SK-N-SH treated with all-trans-retinoic acid at 6 μM for 48 hours (cell line): Measurements from ENCODE around the gene PRKCZ.

Source experiments
- ATAC-seq: fragments of 200-7000 bp; cut with Tn5 transposase; 3 replicates; pipeline ENCODE4 v1.9.1; 2020; ENCODE audit warnings: mild to moderate bottlenecking, moderate library complexity
- ARNTL ChIP-seq: fragments of 450-650 bp; formaldehyde crosslinking; IDR thresholded peaks from 2 replicates; pipeline ENCODE4 v1.5.0; 2020; ENCODE audit warnings: low read depth, mild to moderate bottlenecking, moderate library complexity, borderline replicate concordance
- CSDC2 ChIP-seq: fragments of 250-450 bp; sonication (Bioruptor Pico); IDR thresholded peaks from 2 replicates; pipeline ENCODE4 v1.5.0; 2020; ENCODE audit warnings: mild to moderate bottlenecking, moderate library complexity
- ESRRG ChIP-seq: fragments of 250-450 bp; sonication (Bioruptor Pico); IDR thresholded peaks from 2 replicates; pipeline ENCODE4 v1.6.1; 2021; ENCODE audit warnings: mild to moderate bottlenecking
- ISL1 ChIP-seq: fragments of 250-450 bp; sonication (Bioruptor Pico); IDR thresholded peaks from 2 replicates; pipeline ENCODE4 v2.1.2; 2022; ENCODE audit warnings: mild to moderate bottlenecking, moderate library complexity
- OSR1 ChIP-seq: fragments of 250-450 bp; sonication (Bioruptor Pico); IDR thresholded peaks from 2 replicates; pipeline ENCODE4 v1.8.0; 2022; ENCODE audit warnings: moderate library complexity, mild to moderate bottlenecking, inconsistent platforms
- PPARA ChIP-seq: fragments of 250-450 bp; sonication (Bioruptor Pico); IDR thresholded peaks from 2 replicates; pipeline ENCODE4 v1.5.0; 2020; ENCODE audit warnings: mild to moderate bottlenecking, borderline replicate concordance
- RARB ChIP-seq: fragments of 250-450 bp; sonication (Bioruptor Pico); IDR thresholded peaks from 2 replicates; pipeline ENCODE4 v1.8.0; 2021; ENCODE audit warnings: mild to moderate bottlenecking, moderate library complexity
- SNAI2 ChIP-seq: fragments of 250-450 bp; sonication (Bioruptor Pico); IDR thresholded peaks from 2 replicates; pipeline ENCODE4 v1.5.0; 2020; ENCODE audit warnings: mild to moderate bottlenecking, moderate library complexity
- TCF4 ChIP-seq: fragments of 250-450 bp; sonication (Bioruptor Pico); IDR thresholded peaks from 2 replicates; pipeline ENCODE4 v1.8.0; 2021; ENCODE audit warnings: mild to moderate bottlenecking, moderate library complexity, borderline replicate concordance
- TOX ChIP-seq: fragments of 250-450 bp; sonication (Bioruptor Pico); IDR thresholded peaks from 2 replicates; pipeline ENCODE4 v1.8.0; 2021; ENCODE audit warnings: mild to moderate bottlenecking, moderate library complexity, borderline replicate concordance
- ZC3H10 ChIP-seq: fragments of 250-450 bp; sonication (Bioruptor Pico); IDR thresholded peaks from 2 replicates; pipeline ENCODE4 v1.5.1; 2021; ENCODE audit warnings: mild to moderate bottlenecking, moderate library complexity
- ZFP3 ChIP-seq: fragments of 250-450 bp; sonication (Bioruptor Pico); IDR thresholded peaks from 2 replicates; pipeline ENCODE4 v1.5.0; 2020; ENCODE audit warnings: mild to moderate bottlenecking, moderate library complexity
- ZFP30 ChIP-seq: fragments of 450-650 bp; formaldehyde crosslinking; IDR thresholded peaks from 2 replicates; pipeline ENCODE4 v1.5.0; 2022; ENCODE audit warnings: mild to moderate bottlenecking, moderate library complexity
- ZNF565 ChIP-seq: fragments of 450-650 bp; formaldehyde crosslinking; conservative IDR thresholded peaks from 2 replicates; pipeline ENCODE4 v1.5.0; 2020; ENCODE audit warnings: low read depth, mild to moderate bottlenecking, moderate library complexity
- ZNF70 ChIP-seq: fragments of 450-650 bp; formaldehyde crosslinking; IDR thresholded peaks from 2 replicates; pipeline ENCODE4 v1.5.0; 2020; ENCODE audit warnings: mild to moderate bottlenecking, moderate library complexity
- ZNF8 ChIP-seq: fragments of 450-650 bp; formaldehyde crosslinking; IDR thresholded peaks from 2 replicates; pipeline ENCODE4 v1.5.0; 2020; ENCODE audit warnings: mild to moderate bottlenecking, moderate library complexity
- TF ChIP-seq, protein P1 (sequence below): fragments of 250-450 bp; sonication (Bioruptor Pico); IDR thresholded peaks from 2 replicates; pipeline ENCODE4 v1.8.0; 2021; ENCODE audit warnings: low read depth, mild to moderate bottlenecking, moderate library complexity, borderline replicate concordance
- TF ChIP-seq, protein P2 (sequence below): fragments of 250-450 bp; sonication (Bioruptor Pico); IDR thresholded peaks from 2 replicates; pipeline ENCODE4 v1.5.1; 2021; ENCODE audit warnings: mild to moderate bottlenecking, moderate library complexity
- TF ChIP-seq, protein P3 (sequence below): fragments of 250-450 bp; sonication (Bioruptor Pico); IDR thresholded peaks from 2 replicates; pipeline ENCODE4 v1.5.0; 2020; ENCODE audit warnings: mild to moderate bottlenecking, moderate library complexity
- TF ChIP-seq, protein P4 (sequence below): fragments of 250-450 bp; sonication (Bioruptor Pico); IDR thresholded peaks from 2 replicates; pipeline ENCODE4 v1.8.0; 2020; ENCODE audit warnings: mild to moderate bottlenecking, moderate library complexity, borderline replicate concordance
- TF ChIP-seq, protein P5 (sequence below): fragments of 250-450 bp; sonication (Bioruptor Pico); IDR thresholded peaks from 2 replicates; pipeline ENCODE4 v1.5.1; 2020; ENCODE audit warnings: low read depth, mild to moderate bottlenecking, moderate library complexity

Gene PRKCZ

DNA sequence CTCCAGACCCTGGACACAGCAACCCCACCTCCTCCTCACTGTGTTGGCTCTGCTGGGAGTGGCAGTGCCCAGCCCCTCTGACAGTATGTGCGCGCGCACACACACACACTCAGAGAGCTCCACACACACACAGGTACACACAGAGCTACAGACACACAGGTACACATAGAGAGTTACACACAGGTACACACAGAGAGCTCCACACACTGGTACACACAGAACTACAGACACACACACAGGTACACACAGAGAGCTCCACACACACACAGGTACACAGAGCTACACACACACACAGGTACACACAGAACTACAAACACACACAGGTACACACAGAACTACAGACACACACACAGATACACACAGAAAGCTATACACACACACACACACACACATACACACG, 6.3 kb upstream of the PRKCZ start:
- ATAC-seq, result no peak
- TF ChIP-seq ZFP3 (CRISPR knock-in tag) (no peak), RARB (CRISPR knock-in tag) (no peak), ZFP30 (CRISPR knock-in tag) (no peak), ISL1 (CRISPR knock-in tag) (no peak), ESRRG (CRISPR knock-in tag) (no peak)
- TF ChIP-seq, protein P1, sequence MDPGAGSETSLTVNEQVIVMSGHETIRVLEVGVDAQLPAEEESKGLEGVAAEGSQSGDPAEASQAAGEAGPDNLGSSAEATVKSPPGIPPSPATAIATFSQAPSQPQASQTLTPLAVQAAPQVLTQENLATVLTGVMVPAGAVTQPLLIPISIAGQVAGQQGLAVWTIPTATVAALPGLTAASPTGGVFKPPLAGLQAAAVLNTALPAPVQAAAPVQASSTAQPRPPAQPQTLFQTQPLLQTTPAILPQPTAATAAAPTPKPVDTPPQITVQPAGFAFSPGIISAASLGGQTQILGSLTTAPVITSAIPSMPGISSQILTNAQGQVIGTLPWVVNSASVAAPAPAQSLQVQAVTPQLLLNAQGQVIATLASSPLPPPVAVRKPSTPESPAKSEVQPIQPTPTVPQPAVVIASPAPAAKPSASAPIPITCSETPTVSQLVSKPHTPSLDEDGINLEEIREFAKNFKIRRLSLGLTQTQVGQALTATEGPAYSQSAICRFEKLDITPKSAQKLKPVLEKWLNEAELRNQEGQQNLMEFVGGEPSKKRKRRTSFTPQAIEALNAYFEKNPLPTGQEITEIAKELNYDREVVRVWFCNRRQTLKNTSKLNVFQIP (CRISPR knock-in tag), result no peak

DNA sequence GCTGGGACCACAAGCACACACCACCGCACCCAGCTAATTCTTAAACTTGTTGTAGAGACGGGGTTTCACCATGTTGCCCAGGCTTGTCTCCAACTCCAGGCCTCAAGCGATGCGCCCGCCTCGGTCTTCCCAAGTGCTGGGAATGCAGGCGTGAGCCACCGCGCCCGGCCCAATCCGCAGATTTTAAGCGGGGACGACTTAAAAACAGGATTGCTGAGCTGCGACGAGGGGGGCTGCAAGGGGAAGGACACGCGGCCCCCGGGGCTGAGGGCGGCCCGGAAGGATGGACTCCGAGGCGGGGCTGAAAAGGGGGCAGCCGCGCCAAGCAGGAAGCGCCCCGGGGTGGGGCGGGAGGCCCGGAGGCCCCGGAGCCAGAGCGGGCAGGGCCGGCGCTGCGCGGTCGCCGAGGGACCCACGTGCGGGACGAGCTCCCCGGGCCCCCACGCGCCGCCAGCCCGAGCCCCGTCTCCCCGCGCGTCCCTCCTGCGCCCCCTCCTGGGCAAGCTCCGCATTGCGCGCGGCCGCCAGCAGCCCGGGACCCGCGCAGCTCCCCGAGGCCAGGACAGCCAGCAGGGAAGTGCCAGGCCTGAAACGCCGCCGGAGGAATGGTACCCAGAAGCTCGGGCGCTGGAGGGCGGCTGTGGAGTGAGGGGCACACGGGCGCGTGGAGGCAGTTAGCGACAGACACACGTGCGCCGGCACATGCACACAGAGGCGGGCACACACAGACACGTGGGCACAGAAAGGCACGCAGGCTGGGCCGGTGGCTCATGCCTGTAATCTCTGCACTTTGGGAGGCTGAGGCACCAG, 5.5 kb upstream of the PRKCZ start:
- TF ChIP-seq ZNF8 (CRISPR knock-in tag) (no peak), ARNTL (CRISPR knock-in tag) (no peak), ISL1 (CRISPR knock-in tag) (no peak), ZNF70 (CRISPR knock-in tag) (no peak), SNAI2 (CRISPR knock-in tag) (no peak), TOX (no peak), ZC3H10 (no peak), OSR1 (CRISPR knock-in tag) (no peak), ZNF565 (no peak), TCF4 (CRISPR knock-in tag) (no peak), ESRRG (CRISPR knock-in tag) (no peak)
- TF ChIP-seq, protein P2, sequence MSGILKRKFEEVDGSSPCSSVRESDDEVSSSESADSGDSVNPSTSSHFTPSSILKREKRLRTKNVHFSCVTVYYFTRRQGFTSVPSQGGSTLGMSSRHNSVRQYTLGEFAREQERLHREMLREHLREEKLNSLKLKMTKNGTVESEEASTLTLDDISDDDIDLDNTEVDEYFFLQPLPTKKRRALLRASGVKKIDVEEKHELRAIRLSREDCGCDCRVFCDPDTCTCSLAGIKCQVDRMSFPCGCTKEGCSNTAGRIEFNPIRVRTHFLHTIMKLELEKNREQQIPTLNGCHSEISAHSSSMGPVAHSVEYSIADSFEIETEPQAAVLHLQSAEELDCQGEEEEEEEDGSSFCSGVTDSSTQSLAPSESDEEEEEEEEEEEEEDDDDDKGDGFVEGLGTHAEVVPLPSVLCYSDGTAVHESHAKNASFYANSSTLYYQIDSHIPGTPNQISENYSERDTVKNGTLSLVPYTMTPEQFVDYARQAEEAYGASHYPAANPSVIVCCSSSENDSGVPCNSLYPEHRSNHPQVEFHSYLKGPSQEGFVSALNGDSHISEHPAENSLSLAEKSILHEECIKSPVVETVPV (CRISPR knock-in tag), result no peak
- TF ChIP-seq, protein P3, sequence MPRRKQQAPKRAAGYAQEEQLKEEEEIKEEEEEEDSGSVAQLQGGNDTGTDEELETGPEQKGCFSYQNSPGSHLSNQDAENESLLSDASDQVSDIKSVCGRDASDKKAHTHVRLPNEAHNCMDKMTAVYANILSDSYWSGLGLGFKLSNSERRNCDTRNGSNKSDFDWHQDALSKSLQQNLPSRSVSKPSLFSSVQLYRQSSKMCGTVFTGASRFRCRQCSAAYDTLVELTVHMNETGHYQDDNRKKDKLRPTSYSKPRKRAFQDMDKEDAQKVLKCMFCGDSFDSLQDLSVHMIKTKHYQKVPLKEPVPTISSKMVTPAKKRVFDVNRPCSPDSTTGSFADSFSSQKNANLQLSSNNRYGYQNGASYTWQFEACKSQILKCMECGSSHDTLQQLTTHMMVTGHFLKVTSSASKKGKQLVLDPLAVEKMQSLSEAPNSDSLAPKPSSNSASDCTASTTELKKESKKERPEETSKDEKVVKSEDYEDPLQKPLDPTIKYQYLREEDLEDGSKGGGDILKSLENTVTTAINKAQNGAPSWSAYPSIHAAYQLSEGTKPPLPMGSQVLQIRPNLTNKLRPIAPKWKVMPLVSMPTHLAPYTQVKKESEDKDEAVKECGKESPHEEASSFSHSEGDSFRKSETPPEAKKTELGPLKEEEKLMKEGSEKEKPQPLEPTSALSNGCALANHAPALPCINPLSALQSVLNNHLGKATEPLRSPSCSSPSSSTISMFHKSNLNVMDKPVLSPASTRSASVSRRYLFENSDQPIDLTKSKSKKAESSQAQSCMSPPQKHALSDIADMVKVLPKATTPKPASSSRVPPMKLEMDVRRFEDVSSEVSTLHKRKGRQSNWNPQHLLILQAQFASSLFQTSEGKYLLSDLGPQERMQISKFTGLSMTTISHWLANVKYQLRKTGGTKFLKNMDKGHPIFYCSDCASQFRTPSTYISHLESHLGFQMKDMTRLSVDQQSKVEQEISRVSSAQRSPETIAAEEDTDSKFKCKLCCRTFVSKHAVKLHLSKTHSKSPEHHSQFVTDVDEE (CRISPR knock-in tag), result no peak
- TF ChIP-seq, protein P4, sequence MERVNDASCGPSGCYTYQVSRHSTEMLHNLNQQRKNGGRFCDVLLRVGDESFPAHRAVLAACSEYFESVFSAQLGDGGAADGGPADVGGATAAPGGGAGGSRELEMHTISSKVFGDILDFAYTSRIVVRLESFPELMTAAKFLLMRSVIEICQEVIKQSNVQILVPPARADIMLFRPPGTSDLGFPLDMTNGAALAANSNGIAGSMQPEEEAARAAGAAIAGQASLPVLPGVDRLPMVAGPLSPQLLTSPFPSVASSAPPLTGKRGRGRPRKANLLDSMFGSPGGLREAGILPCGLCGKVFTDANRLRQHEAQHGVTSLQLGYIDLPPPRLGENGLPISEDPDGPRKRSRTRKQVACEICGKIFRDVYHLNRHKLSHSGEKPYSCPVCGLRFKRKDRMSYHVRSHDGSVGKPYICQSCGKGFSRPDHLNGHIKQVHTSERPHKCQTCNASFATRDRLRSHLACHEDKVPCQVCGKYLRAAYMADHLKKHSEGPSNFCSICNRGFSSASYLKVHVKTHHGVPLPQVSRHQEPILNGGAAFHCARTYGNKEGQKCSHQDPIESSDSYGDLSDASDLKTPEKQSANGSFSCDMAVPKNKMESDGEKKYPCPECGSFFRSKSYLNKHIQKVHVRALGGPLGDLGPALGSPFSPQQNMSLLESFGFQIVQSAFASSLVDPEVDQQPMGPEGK (CRISPR knock-in tag), result no peak
- TF ChIP-seq, protein P5, sequence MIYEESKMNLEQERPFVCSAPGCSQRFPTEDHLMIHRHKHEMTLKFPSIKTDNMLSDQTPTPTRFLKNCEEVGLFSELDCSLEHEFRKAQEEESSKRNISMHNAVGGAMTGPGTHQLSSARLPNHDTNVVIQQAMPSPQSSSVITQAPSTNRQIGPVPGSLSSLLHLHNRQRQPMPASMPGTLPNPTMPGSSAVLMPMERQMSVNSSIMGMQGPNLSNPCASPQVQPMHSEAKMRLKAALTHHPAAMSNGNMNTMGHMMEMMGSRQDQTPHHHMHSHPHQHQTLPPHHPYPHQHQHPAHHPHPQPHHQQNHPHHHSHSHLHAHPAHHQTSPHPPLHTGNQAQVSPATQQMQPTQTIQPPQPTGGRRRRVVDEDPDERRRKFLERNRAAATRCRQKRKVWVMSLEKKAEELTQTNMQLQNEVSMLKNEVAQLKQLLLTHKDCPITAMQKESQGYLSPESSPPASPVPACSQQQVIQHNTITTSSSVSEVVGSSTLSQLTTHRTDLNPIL (CRISPR knock-in tag), result no peak
- TF ChIP-seq, all 23 proteins: peak for 0
- peak; percentile 82 for ATAC-seq

DNA sequence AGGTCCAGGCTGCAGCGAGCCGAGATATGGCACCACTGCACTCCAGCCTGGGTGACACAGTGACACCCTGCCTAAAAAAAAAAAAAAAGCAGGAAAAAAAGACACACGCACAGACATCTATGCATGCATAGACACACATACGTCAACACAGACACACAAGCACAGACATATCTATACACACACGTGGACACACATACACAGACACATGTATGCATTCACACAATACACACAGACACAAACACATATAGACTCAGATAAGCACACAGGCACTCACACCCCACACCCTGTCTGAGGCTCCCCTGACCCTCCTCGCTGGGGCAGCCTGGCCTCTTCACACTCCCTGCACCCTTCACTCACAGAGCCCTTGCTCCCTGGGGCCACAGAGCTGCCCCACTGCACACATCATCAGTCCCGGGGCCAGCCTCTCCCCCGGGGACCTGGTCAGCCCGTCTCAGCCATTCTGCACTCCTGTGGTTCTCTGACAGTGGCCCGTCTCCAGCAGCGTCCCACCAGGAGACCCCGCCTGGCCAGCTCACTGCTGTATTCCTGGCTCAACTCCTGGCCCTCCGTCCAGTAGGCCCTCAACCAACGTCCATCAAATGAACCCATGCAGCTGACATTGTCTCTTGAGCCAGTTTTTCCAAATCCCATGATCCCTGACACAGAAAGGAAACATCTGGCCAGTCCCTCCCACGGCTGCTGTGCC, 4.6 kb upstream of the PRKCZ start:
- no peak for ATAC-seq
- TF ChIP-seq, protein P2 (CRISPR knock-in tag), result no peak
- no peak for TF ChIP-seq ISL1 (CRISPR knock-in tag)
- no peak for TF ChIP-seq ESRRG (CRISPR knock-in tag)
- TF ChIP-seq RARB (CRISPR knock-in tag), result no peak
- TF ChIP-seq PPARA (CRISPR knock-in tag), result no peak
- no peak for TF ChIP-seq ZFP30 (CRISPR knock-in tag)
- no peak for TF ChIP-seq CSDC2
- no peak for TF ChIP-seq SNAI2 (CRISPR knock-in tag)
- TF ChIP-seq, protein P4 (CRISPR knock-in tag), result no peak
- TF ChIP-seq, protein P1 (CRISPR knock-in tag), result no peak
- TF ChIP-seq ZNF70 (CRISPR knock-in tag), result no peak
